A673 (cell line): ENCODE data around the gene FBLIM1. TPM values are rescaled to one million over a fixed set of nuclear protein-coding genes. Genes with fewer than 3 reads are reported as not detected.

Experiments used
- BruUV-seq: library from RNA; stranded (reverse); fragments of 400-500 nt; replicated peaks from 2 replicates; lab custom pipeline; 2021; lab: Mats Ljungman, UMichigan
- CTCF ChIA-PET: fragments of 300-600 bp; sonication (Branson Sonifier 250); formaldehyde crosslinking; loops from one replicate; lab custom pipeline; 2022; ENCODE audit warnings: antibody characterized with exemption; lab: Charles Lee
- POLR2A ChIA-PET: fragments of 300-600 bp; sonication (Branson Sonifier 250); formaldehyde crosslinking; loops from one replicate; lab custom pipeline; 2022; ENCODE audit warnings: antibody characterized with exemption; ENCODE audit not compliant: low non-redundant PET; lab: Charles Lee
- DNase-seq: peaks from one replicate; pipeline ENCODE4 v3.0.0-alpha.2; 2015; ENCODE audit warnings: low spot score
- H3K27ac ChIP-seq: fragments of 200-600 bp; sonication (generic); 2 replicates; pipeline ENCODE4 v1.5.1; 2016; ENCODE audit warnings: mixed run types, low read depth, mild to moderate bottlenecking, mixed read lengths, antibody characterized with exemption, low read length; ENCODE audit not compliant: poor library complexity, severe bottlenecking
- H3K27me3 ChIP-seq: fragments of 200-600 bp; sonication (generic); replicated peaks from 2 replicates; pipeline ENCODE4 v1.6.1; 2017; ENCODE audit warnings: mixed run types, low read depth, mild to moderate bottlenecking, mixed read lengths, antibody characterized with exemption, low read length; ENCODE audit not compliant: insufficient read depth, poor library complexity
- H3K36me3 ChIP-seq: fragments of 200-600 bp; sonication (generic); 2 replicates; pipeline ENCODE4 v1.6.1; 2016; ENCODE audit warnings: mixed run types, mild to moderate bottlenecking, mixed read lengths, antibody characterized with exemption, low read length; ENCODE audit not compliant: insufficient read depth, poor library complexity, severe bottlenecking
- H3K4me1 ChIP-seq: fragments of 200-600 bp; sonication (generic); 2 replicates; pipeline ENCODE4 v1.6.1; 2017; ENCODE audit warnings: mixed run types, mild to moderate bottlenecking, mixed read lengths, antibody characterized with exemption, low read length; ENCODE audit not compliant: insufficient read depth, poor library complexity, severe bottlenecking
- H3K4me3 ChIP-seq: fragments of 200-600 bp; sonication (generic); 2 replicates; pipeline ENCODE4 v1.5.1; 2016; ENCODE audit warnings: low read depth, mixed run types, mild to moderate bottlenecking, mixed read lengths, low read length; ENCODE audit not compliant: poor library complexity, severe bottlenecking
- H3K9me3 ChIP-seq: fragments of 200-600 bp; sonication (generic); 2 replicates; pipeline ENCODE4 v1.6.1; 2016; ENCODE audit warnings: mixed run types, low read depth, mild to moderate bottlenecking, mixed read lengths, antibody characterized with exemption, low read length; ENCODE audit not compliant: poor library complexity, severe bottlenecking
- EZH2 ChIP-seq: fragments of 200-600 bp; sonication (generic); IDR thresholded peaks from 2 replicates; pipeline ENCODE4 v1.6.1; 2017; ENCODE audit warnings: borderline replicate concordance, low read depth, mild to moderate bottlenecking, mixed read lengths, antibody characterized with exemption, low read length; ENCODE audit not compliant: poor library complexity, severe bottlenecking
- intact Hi-C: fragments of 100-400 bp; cut with micrococcal nuclease; formaldehyde crosslinking; loops from one replicate; pipeline ENCODE4 v1.10.0; 2022; ENCODE audit not compliant: unreplicated experiment
- total RNA-seq: library from RNA; stranded (reverse); gene quantifications from 2 replicates; pipeline ENCODE4 v1.2.3, GENCODE V29; 2021
- TF ChIP-seq, protein P1 (sequence below): fragments of 300-800, 200-600 bp; sonication (generic); conservative IDR thresholded peaks from 2 replicates; pipeline ENCODE4 v1.5.1; 2017; ENCODE audit warnings: low read depth, mild to moderate bottlenecking, antibody characterized with exemption, low read length, moderate library complexity, mixed read lengths

The FBLIM1 gene
- total RNA-seq, 1 experiment from 2014 or later: 39.3 TPM

DNA sequence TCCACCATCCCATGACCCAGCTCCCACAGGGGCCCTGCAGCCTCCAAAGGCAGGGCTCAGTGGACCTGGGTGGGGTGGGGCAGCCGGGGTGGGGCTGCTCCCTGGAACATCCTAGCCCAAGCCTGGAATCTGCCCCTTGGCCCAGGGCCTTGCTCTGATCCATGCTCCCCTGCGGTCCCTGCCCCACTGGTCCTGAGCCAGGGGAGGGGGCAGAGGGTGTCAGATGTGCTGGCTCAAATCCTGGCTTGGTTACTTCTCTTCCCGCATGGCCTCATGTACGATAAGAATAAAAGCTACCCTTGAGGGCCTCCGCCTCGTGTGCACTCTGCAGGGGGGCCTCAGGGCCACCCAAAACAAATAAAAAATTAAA, 21.7 kb upstream of the FBLIM1 start:
- ChIA-PET CTCF (interaction anchor here (0.5 kb wide), 1 partner anchor 60 kb away, joined by 6 read pairs; no protein-coding TSS in a partner anchor), POLR2A (no interaction called here)
- no peaks in the 10 kb centered on the region for H3K36me3 ChIP-seq
- H3K4me1 ChIP-seq: no peaks in the 10 kb centered on the region
- H3K9me3 ChIP-seq: no peaks in the 10 kb centered on the region
- TF ChIP-seq, protein P1, sequence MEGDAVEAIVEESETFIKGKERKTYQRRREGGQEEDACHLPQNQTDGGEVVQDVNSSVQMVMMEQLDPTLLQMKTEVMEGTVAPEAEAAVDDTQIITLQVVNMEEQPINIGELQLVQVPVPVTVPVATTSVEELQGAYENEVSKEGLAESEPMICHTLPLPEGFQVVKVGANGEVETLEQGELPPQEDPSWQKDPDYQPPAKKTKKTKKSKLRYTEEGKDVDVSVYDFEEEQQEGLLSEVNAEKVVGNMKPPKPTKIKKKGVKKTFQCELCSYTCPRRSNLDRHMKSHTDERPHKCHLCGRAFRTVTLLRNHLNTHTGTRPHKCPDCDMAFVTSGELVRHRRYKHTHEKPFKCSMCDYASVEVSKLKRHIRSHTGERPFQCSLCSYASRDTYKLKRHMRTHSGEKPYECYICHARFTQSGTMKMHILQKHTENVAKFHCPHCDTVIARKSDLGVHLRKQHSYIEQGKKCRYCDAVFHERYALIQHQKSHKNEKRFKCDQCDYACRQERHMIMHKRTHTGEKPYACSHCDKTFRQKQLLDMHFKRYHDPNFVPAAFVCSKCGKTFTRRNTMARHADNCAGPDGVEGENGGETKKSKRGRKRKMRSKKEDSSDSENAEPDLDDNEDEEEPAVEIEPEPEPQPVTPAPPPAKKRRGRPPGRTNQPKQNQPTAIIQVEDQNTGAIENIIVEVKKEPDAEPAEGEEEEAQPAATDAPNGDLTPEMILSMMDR: no peak
- TF ChIP-seq EZH2: no peak
- no peaks in the 10 kb centered on the region for H3K27me3 ChIP-seq
- no peak overlapping the region for H3K4me3 ChIP-seq
- intact Hi-C loops: no loop called here
- no peak overlapping the region for H3K27ac ChIP-seq
- no peak for DNase-seq
- BruUV-seq: no TSS peak

DNA sequence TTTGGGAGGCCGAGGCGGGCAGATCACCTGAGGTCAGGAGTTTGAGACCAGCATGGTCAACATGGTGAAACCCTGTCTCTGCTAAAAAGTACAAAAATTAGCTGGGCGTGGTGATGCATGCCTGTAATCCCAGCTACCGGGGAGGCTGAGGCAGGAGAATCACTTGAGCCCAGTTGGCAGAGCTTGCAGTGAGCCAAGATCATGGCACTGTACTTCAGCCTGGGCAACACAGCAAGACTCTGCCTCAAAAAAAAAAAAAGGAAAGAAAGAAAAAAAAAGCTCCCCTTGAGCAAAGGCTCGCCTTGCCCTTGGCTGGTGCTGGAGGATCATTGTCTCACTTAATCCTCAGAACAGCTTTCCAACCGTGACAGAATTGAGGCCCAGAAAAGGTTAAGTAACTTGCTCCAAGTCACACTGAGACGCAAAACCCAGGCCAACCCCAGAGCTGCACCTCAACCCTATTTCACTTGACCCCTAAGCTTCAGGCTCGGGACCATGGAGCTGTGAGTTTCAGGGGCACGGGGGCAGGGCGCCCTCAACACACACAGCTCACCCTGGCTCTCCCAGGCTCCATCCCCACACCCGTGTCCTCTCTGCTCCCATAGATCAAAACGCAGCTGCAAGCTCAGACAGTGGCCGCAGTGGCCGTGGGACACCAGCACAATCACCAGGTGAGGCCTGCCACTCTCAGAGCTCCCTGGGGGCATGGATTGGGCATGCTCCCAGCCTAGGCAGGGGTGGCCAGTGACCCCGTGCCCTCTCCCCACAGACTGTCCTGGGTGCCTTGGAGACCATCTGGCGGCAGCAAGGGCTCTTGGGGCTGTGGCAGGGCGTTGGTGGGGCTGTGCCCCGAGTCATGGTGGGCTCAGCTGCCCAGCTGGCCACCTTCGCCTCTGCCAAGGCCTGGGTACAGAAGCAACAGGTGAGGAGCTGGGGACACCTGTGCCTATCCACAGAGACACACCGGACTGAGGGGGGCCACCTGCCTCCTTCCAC, 21.0 kb upstream of the FBLIM1 start:
- Histone ChIP-seq H3K36me3 (no peaks in the 10 kb centered on the region), H3K27ac (no peak overlapping the region), H3K4me3 (no peak overlapping the region), H3K4me1 (no peaks in the 10 kb centered on the region), H3K27me3 (no peaks in the 10 kb centered on the region), H3K9me3 (no peaks in the 10 kb centered on the region)
- CTCF ChIA-PET: interaction anchor here (0.5 kb wide), 1 partner anchor 59 kb away, joined by 6 read pairs; no protein-coding TSS in a partner anchor
- intact Hi-C loops: no loop called here
- no peak for DNase-seq
- POLR2A ChIA-PET: no interaction called here
- BruUV-seq: no TSS peak
- TF ChIP-seq, protein P1: no peak
- TF ChIP-seq EZH2: no peak

DNA sequence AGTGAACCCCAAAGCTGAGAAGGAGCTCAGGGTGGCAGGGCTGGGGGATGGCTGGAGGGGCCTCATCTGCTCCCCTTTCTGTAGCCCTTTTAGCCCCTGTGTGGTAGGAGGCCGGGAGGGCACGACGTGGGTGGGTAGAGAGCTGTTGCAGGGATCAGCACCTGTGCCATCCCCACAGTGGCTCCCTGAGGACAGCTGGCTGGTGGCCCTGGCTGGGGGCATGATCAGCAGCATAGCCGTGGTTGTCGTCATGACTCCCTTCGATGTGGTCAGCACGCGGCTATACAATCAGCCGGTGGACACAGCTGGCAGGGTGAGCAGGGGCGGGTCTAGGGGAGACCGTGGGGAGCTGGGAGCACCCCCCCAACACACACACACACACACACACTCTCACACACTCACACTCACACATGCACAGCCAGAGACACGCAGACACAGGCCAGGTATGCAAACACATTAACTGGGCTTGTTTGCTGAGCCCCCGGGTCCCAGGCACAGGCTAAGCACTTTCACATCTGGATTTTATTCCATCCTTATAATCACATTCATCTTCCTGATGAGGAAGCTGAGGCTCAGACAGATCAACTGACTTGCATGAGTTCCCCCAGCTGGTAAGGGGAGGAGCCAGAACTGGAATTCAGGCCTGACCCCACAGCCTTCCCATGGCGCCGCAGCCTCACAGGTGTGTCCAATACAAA, 20.0 kb upstream of the FBLIM1 start:
- POLR2A ChIA-PET: no interaction called here
- H3K4me3 ChIP-seq: no peak overlapping the region
- intact Hi-C loops: no loop called here
- no TSS peak for BruUV-seq
- CTCF ChIA-PET: no interaction called here
- no peaks in the 10 kb centered on the region for H3K36me3 ChIP-seq
- no peaks in the 10 kb centered on the region for H3K9me3 ChIP-seq
- H3K27ac ChIP-seq: no peak overlapping the region
- DNase-seq: no peak
- TF ChIP-seq, protein P1: no peak
- no peak for TF ChIP-seq EZH2
- no peaks in the 10 kb centered on the region for H3K27me3 ChIP-seq
- no peaks in the 10 kb centered on the region for H3K4me1 ChIP-seq
